ENCODE results near the gene MGAT1. TPM values are rescaled to one million over a fixed set of nuclear protein-coding genes. Genes with fewer than 3 reads are reported as not detected.

MGAT1 gene
- polyA plus RNA-seq (2013, experiment 1 of 2): 103 TPM
- 105 TPM for polyA plus RNA-seq (2013, experiment 2 of 2)

- H3K4ac ChIP-seq (ENCODE audit: low read depth in 1 of 2, low read length in 2 of 2): peak within 1 kb of the TSS; percentile 94 to 99
- peak within 1 kb of the TSS; percentile 93 for H4K8ac ChIP-seq (ENCODE audit: low read length)
- H2AK5ac ChIP-seq (ENCODE audit: low read length, severe bottlenecking): peak within 1 kb of the TSS; percentile 74
- H3K18ac ChIP-seq (ENCODE audit: low read depth in 1 of 2, low read length in 2 of 2): peak within 1 kb of the TSS; percentile 99 to 100
- peak within 1 kb of the TSS; percentile 97 for H2BK15ac ChIP-seq (ENCODE audit: low read depth, poor library complexity, severe bottlenecking)
- H3K23ac ChIP-seq (ENCODE audit: low read length in 2 of 2): peak within 1 kb of the TSS in 1 of 2 experiments; percentile 90
- H2AFZ ChIP-seq (ENCODE audit: low read depth, low read length): peak within 1 kb of the TSS; percentile 81
- H3K14ac ChIP-seq (ENCODE audit: low read length in 2 of 2): peak within 1 kb of the TSS; percentile 64 to 99
- no peaks in the 10 kb centered on the region for H3K27me3 ChIP-seq (ENCODE audit: control insufficient read depth in 1 of 2, insufficient read depth in 1 of 2, low read length in 2 of 2)
- H3K9ac ChIP-seq (ENCODE audit: low read length): peak within 1 kb of the TSS; percentile 96
- H3K9me3 ChIP-seq (ENCODE audit: control insufficient read depth, low read length): no peaks in the 10 kb centered on the region
- H3K27ac ChIP-seq (ENCODE audit: low read length, poor library complexity, severe bottlenecking): peak within 1 kb of the TSS; percentile 85
- H3K4me1 ChIP-seq (ENCODE audit: control insufficient read depth, insufficient read depth, low read depth, low read length): peaks cover 56% of the 10 kb centered on the region
- peak within 1 kb of the TSS; percentile 15 to 64 for H2BK12ac ChIP-seq (ENCODE audit: low read length in 2 of 2)
- peak within 1 kb of the TSS; percentile 95 for H3K4me3 ChIP-seq (ENCODE audit: insufficient read depth in 1 of 2, low read depth in 1 of 2, low read length in 2 of 2)
- WGBS: 2% methylated on average over 61 of the region's 87 CpGs
- H2BK5ac ChIP-seq (ENCODE audit: low read depth, low read length, poor library complexity, severe bottlenecking): peak within 1 kb of the TSS; percentile 98
- H4K91ac ChIP-seq (ENCODE audit: low read length): peak within 1 kb of the TSS; percentile 99
- peaks cover 37 to 42% of the 10 kb centered on the region in 2 experiments for H3K36me3 ChIP-seq (ENCODE audit: control insufficient read depth in 1 of 2, insufficient read depth in 2 of 2, low read depth in 1 of 2, low read length in 2 of 2)
- H3K4me2 ChIP-seq (ENCODE audit: low read length, poor library complexity, severe bottlenecking): peak within 1 kb of the TSS; percentile 97
- DNase-seq: peak; percentile 91
- H3K79me1 ChIP-seq (replicated peaks; ENCODE audit: low read length, poor library complexity, severe bottlenecking): peaks cover 16% of the 10 kb centered on the region
- peak within 1 kb of the TSS; percentile 99 for H2BK120ac ChIP-seq (ENCODE audit: low read depth, low read length)
These were observed at the start of gene MGAT1 for GRCh38 chr5:180802325-180803180. MGAT1 (minus strand) TSS chr5:180802806; CDS start chr5:180792971, 9,835 bp downstream.

- Histone ChIP-seq H3K9ac (ENCODE audit: low read length) (no peak overlapping the region), H2BK5ac (ENCODE audit: low read depth, low read length, poor library complexity, severe bottlenecking) (no peak overlapping the region), H2BK12ac (ENCODE audit: low read length in 2 of 2) (no peak overlapping the region), H3K4ac (ENCODE audit: low read depth in 1 of 2, low read length in 2 of 2) (no peak overlapping the region), H2AK5ac (ENCODE audit: low read length, severe bottlenecking) (no peak overlapping the region), H3K9me3 (ENCODE audit: control insufficient read depth, low read length) (peaks cover 32% of the 10 kb centered on the region), H3K14ac (ENCODE audit: low read length in 2 of 2) (no peak overlapping the region), H3K27me3 (ENCODE audit: control insufficient read depth in 1 of 2, insufficient read depth in 1 of 2, low read length in 2 of 2) (no peaks in the 10 kb centered on the region), H2AFZ (ENCODE audit: low read depth, low read length) (no peak overlapping the region), H3K27ac (ENCODE audit: low read length, poor library complexity, severe bottlenecking) (no peak overlapping the region), H3K4me2 (ENCODE audit: low read length, poor library complexity, severe bottlenecking) (no peak overlapping the region), H2BK15ac (ENCODE audit: low read depth, poor library complexity, severe bottlenecking) (no peak overlapping the region), H3K4me3 (ENCODE audit: insufficient read depth in 1 of 2, low read depth in 1 of 2, low read length in 2 of 2) (peak overlapping the region in 1 of 2 experiments; percentile 10), H3K4me1 (ENCODE audit: control insufficient read depth, insufficient read depth, low read depth, low read length) (no peaks in the 10 kb centered on the region), H4K91ac (ENCODE audit: low read length) (no peak overlapping the region), H4K8ac (ENCODE audit: low read length) (no peak overlapping the region), H3K18ac (ENCODE audit: low read depth in 1 of 2, low read length in 2 of 2) (no peak overlapping the region), H3K36me3 (ENCODE audit: control insufficient read depth in 1 of 2, insufficient read depth in 2 of 2, low read depth in 1 of 2, low read length in 2 of 2) (peaks cover 36 to 84% of the 10 kb centered on the region in 2 experiments), H3K79me1 (replicated peaks; ENCODE audit: low read length, poor library complexity, severe bottlenecking) (peaks cover 24% of the 10 kb centered on the region), H2BK120ac (ENCODE audit: low read depth, low read length) (no peak overlapping the region), H3K23ac (ENCODE audit: low read length in 2 of 2) (no peak overlapping the region)
- no peak for DNase-seq
- WGBS: 100% methylated on average over 4 of the region's 10 CpGs
These were observed 48.0 kb upstream of the MGAT1 start for GRCh38 chr5:180850434-180851078.

GRCh38 chr5:180849827-180850226 lies 47.2 kb upstream of the MGAT1 start:
- WGBS: 100% methylated on average over 1 of the region's 4 CpGs
- H2BK120ac ChIP-seq (ENCODE audit: low read depth, low read length): no peak overlapping the region
- H3K4me1 ChIP-seq (ENCODE audit: control insufficient read depth, insufficient read depth, low read depth, low read length): no peaks in the 10 kb centered on the region

DNA sequence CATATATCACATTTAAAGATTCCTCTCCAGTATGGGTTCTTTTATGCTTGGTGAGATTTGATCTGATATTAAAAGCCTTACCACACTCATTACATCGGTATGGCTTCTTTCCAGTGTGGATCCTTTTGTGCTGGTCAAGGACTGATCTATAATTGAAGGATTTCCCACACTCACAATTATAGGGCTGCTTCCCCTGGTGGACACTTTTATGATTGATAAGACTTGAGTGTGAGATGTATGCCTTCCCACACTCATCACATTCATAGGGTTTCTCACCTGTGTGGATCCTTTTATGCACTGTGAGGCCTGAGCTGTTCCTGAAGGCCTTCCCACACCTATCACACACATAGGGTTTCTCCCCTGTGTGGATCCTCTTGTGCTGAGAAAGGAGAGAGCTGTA lies 46.3 kb upstream of the MGAT1 start:
- Histone ChIP-seq H3K9me3 (ENCODE audit: control insufficient read depth, low read length) (peaks cover 32% of the 10 kb centered on the region), H2BK15ac (ENCODE audit: low read depth, poor library complexity, severe bottlenecking) (no peak overlapping the region), H3K27ac (ENCODE audit: low read length, poor library complexity, severe bottlenecking) (no peak overlapping the region), H3K4ac (ENCODE audit: low read depth in 1 of 2, low read length in 2 of 2) (no peak overlapping the region), H3K27me3 (ENCODE audit: control insufficient read depth in 1 of 2, insufficient read depth in 1 of 2, low read length in 2 of 2) (no peaks in the 10 kb centered on the region), H2AFZ (ENCODE audit: low read depth, low read length) (no peak overlapping the region), H3K79me1 (replicated peaks; ENCODE audit: low read length, poor library complexity, severe bottlenecking) (peaks cover 16% of the 10 kb centered on the region), H3K36me3 (ENCODE audit: control insufficient read depth in 1 of 2, insufficient read depth in 2 of 2, low read depth in 1 of 2, low read length in 2 of 2) (peaks cover 31 to 72% of the 10 kb centered on the region in 2 experiments), H2AK5ac (ENCODE audit: low read length, severe bottlenecking) (no peak overlapping the region), H3K23ac (ENCODE audit: low read length in 2 of 2) (no peak overlapping the region), H3K18ac (ENCODE audit: low read depth in 1 of 2, low read length in 2 of 2) (no peak overlapping the region), H2BK120ac (ENCODE audit: low read depth, low read length) (no peak overlapping the region), H3K4me2 (ENCODE audit: low read length, poor library complexity, severe bottlenecking) (no peak overlapping the region), H3K4me1 (ENCODE audit: control insufficient read depth, insufficient read depth, low read depth, low read length) (peaks cover 2% of the 10 kb centered on the region), H2BK12ac (ENCODE audit: low read length in 2 of 2) (no peak overlapping the region), H2BK5ac (ENCODE audit: low read depth, low read length, poor library complexity, severe bottlenecking) (no peak overlapping the region), H4K8ac (ENCODE audit: low read length) (no peak overlapping the region), H3K4me3 (ENCODE audit: insufficient read depth in 1 of 2, low read depth in 1 of 2, low read length in 2 of 2) (no peak overlapping the region), H3K9ac (ENCODE audit: low read length) (no peak overlapping the region), H4K91ac (ENCODE audit: low read length) (no peak overlapping the region), H3K14ac (ENCODE audit: low read length in 2 of 2) (no peak overlapping the region)
- no peak for DNase-seq
- WGBS: no CpG with 5 or more reads among the region's 1 CpG

More at GRCh38 chr5:180849827-180850226, 47.2 kb upstream of the MGAT1 start:
- H3K18ac ChIP-seq (ENCODE audit: low read depth in 1 of 2, low read length in 2 of 2): no peak overlapping the region
- H3K23ac ChIP-seq (ENCODE audit: low read length in 2 of 2): no peak overlapping the region
- no peak overlapping the region for H2BK12ac ChIP-seq (ENCODE audit: low read length in 2 of 2)
- H3K36me3 ChIP-seq (ENCODE audit: control insufficient read depth in 1 of 2, insufficient read depth in 2 of 2, low read depth in 1 of 2, low read length in 2 of 2): peaks cover 31 to 81% of the 10 kb centered on the region in 2 experiments
- H3K79me1 ChIP-seq (replicated peaks; ENCODE audit: low read length, poor library complexity, severe bottlenecking): peaks cover 20% of the 10 kb centered on the region
- H2BK5ac ChIP-seq (ENCODE audit: low read depth, low read length, poor library complexity, severe bottlenecking): no peak overlapping the region
- H3K4ac ChIP-seq (ENCODE audit: low read depth in 1 of 2, low read length in 2 of 2): no peak overlapping the region
- no peak overlapping the region for H3K4me2 ChIP-seq (ENCODE audit: low read length, poor library complexity, severe bottlenecking)
- no peak overlapping the region for H3K9ac ChIP-seq (ENCODE audit: low read length)
- no peak for DNase-seq
- no peak overlapping the region for H4K8ac ChIP-seq (ENCODE audit: low read length)
- peaks cover 32% of the 10 kb centered on the region for H3K9me3 ChIP-seq (ENCODE audit: control insufficient read depth, low read length)
- no peak overlapping the region for H2BK15ac ChIP-seq (ENCODE audit: low read depth, poor library complexity, severe bottlenecking)
- no peak overlapping the region for H4K91ac ChIP-seq (ENCODE audit: low read length)
- no peak overlapping the region for H3K27ac ChIP-seq (ENCODE audit: low read length, poor library complexity, severe bottlenecking)
- H2AK5ac ChIP-seq (ENCODE audit: low read length, severe bottlenecking): no peak overlapping the region
- no peak overlapping the region for H2AFZ ChIP-seq (ENCODE audit: low read depth, low read length)
- H3K14ac ChIP-seq (ENCODE audit: low read length in 2 of 2): no peak overlapping the region
- H3K27me3 ChIP-seq (ENCODE audit: control insufficient read depth in 1 of 2, insufficient read depth in 1 of 2, low read length in 2 of 2): no peaks in the 10 kb centered on the region
- H3K4me3 ChIP-seq (ENCODE audit: insufficient read depth in 1 of 2, low read depth in 1 of 2, low read length in 2 of 2): peak overlapping the region in 1 of 2 experiments; percentile 4

All from mesenchymal stem cell (in vitro differentiated cells and primary cell).